ENCODE measurements around the gene PKD1L1.
"Not testable (repeated sequence)": the region's sequence is repeated elsewhere in the genome, so short reads cannot be mapped to it uniquely, and the experiment has no call there.

Gene PKD1L1

GRCh38 chr7:47965456-47965855 lies 17.2 kb upstream of the PKD1L1 start:
- DNase-seq (ENCODE audit: low read depth, low spot score), result no peak

GRCh38 chr7:47962262-47962661 lies 14.0 kb upstream of the PKD1L1 start:
- DNase-seq (ENCODE audit: low read depth, low spot score), result no peak

GRCh38 chr7:47957156-47957555 lies 8.9 kb upstream of the PKD1L1 start:
- no peak for DNase-seq (ENCODE audit: low read depth, low spot score)

- no peak for DNase-seq (ENCODE audit: low read depth, low spot score)
These were observed 8.0 kb upstream of the PKD1L1 start for GRCh38 chr7:47956220-47956619.

GRCh38 chr7:47954231-47954911 lies 6.1 kb upstream of the PKD1L1 start:
- DNase-seq (ENCODE audit: low read depth, low spot score), result no peak

- no peak for DNase-seq (ENCODE audit: low read depth, low spot score)
These were observed 5.6 kb upstream of the PKD1L1 start for GRCh38 chr7:47953822-47954221.

- no peak for DNase-seq (ENCODE audit: low read depth, low spot score)
These were observed 4.0 kb upstream of the PKD1L1 start for GRCh38 chr7:47952224-47952623.

GRCh38 chr7:47951374-47951773 lies 3.1 kb upstream of the PKD1L1 start:
- DNase-seq (ENCODE audit: low read depth, low spot score), result no peak

- DNase-seq (ENCODE audit: low read depth, low spot score), result no peak
These were observed 2.4 kb upstream of the PKD1L1 start for GRCh38 chr7:47950714-47951113.

- DNase-seq (ENCODE audit: low read depth, low spot score), result no peak
These were observed 1.4 kb upstream of the PKD1L1 start for GRCh38 chr7:47949703-47950102.

GRCh38 chr7:47947355-47947749 lies 914 bp downstream of the PKD1L1 start:
- no peak for DNase-seq (ENCODE audit: low read depth, low spot score)

- DNase-seq (ENCODE audit: low read depth, low spot score), result no peak
These were observed 1.5 kb downstream of the PKD1L1 start for GRCh38 chr7:47946581-47947354.

GRCh38 chr7:47945261-47946015 lies 2.8 kb downstream of the PKD1L1 start:
- no peak for DNase-seq (ENCODE audit: low read depth, low spot score)

- DNase-seq (ENCODE audit: low read depth, low spot score), result no peak
These were observed 3.6 kb downstream of the PKD1L1 start for GRCh38 chr7:47944536-47945260.

- DNase-seq (ENCODE audit: low read depth, low spot score), result no peak
These were observed 4.4 kb downstream of the PKD1L1 start for GRCh38 chr7:47943676-47944474.

GRCh38 chr7:47942651-47943050 lies 5.6 kb downstream of the PKD1L1 start:
- not testable (repeated sequence) for DNase-seq (ENCODE audit: low read depth, low spot score)

GRCh38 chr7:47942132-47942531 lies 6.1 kb downstream of the PKD1L1 start:
- no peak for DNase-seq (ENCODE audit: low read depth, low spot score)

GRCh38 chr7:47941136-47941844 lies 7.0 kb downstream of the PKD1L1 start:
- DNase-seq (ENCODE audit: low read depth, low spot score), result no peak

GRCh38 chr7:47940088-47941013 lies 7.9 kb downstream of the PKD1L1 start:
- no peak for DNase-seq (ENCODE audit: low read depth, low spot score)

Data from brain pericyte (primary cell).